LNCaP clone FGC (cell line): ENCODE measurements around the gene ARID1B.

ENCODE experiments used
- DNase-seq: peaks from one replicate; pipeline ENCODE4 v3.0.0-alpha.2; 2011; ENCODE audit warnings: low read depth
- H3K4me3 ChIP-seq: 2 replicates; pipeline ENCODE4 v1.5.1; 2011; ENCODE audit warnings: mild to moderate bottlenecking, low read depth, low read length, control low read depth
- TF ChIP-seq, protein P1 (sequence below): IDR thresholded peaks from 2 replicates; pipeline ENCODE4 v1.5.1; 2012; ENCODE audit warnings: mild to moderate bottlenecking; ENCODE audit not compliant: control insufficient read depth, insufficient read depth; ENCODE audit errors: extremely low read depth

ARID1B gene

DNA sequence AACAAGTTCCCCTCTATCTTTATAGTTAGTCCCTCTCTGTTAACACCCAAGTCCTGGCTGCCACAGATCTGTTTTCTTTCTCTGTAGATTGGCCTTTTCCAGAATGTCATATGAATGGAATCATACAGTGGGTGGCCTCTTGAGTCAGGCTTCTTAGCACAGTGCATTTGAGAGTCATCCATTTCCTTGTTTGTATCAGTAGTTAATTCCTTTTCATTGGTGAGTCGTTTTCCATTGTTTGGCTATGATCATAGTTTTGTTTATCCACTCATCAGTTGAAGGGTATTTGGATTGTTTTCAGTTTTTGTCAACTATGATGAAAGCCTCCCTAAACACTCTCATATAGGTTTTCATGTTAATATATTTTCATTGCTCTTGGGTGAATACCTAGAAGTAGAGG is 248.3 kb downstream of the ARID1B start:
- H3K4me3 ChIP-seq: no peak overlapping the region
- TF ChIP-seq, protein P1, sequence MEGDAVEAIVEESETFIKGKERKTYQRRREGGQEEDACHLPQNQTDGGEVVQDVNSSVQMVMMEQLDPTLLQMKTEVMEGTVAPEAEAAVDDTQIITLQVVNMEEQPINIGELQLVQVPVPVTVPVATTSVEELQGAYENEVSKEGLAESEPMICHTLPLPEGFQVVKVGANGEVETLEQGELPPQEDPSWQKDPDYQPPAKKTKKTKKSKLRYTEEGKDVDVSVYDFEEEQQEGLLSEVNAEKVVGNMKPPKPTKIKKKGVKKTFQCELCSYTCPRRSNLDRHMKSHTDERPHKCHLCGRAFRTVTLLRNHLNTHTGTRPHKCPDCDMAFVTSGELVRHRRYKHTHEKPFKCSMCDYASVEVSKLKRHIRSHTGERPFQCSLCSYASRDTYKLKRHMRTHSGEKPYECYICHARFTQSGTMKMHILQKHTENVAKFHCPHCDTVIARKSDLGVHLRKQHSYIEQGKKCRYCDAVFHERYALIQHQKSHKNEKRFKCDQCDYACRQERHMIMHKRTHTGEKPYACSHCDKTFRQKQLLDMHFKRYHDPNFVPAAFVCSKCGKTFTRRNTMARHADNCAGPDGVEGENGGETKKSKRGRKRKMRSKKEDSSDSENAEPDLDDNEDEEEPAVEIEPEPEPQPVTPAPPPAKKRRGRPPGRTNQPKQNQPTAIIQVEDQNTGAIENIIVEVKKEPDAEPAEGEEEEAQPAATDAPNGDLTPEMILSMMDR: no peak
- no peak for DNase-seq

DNA sequence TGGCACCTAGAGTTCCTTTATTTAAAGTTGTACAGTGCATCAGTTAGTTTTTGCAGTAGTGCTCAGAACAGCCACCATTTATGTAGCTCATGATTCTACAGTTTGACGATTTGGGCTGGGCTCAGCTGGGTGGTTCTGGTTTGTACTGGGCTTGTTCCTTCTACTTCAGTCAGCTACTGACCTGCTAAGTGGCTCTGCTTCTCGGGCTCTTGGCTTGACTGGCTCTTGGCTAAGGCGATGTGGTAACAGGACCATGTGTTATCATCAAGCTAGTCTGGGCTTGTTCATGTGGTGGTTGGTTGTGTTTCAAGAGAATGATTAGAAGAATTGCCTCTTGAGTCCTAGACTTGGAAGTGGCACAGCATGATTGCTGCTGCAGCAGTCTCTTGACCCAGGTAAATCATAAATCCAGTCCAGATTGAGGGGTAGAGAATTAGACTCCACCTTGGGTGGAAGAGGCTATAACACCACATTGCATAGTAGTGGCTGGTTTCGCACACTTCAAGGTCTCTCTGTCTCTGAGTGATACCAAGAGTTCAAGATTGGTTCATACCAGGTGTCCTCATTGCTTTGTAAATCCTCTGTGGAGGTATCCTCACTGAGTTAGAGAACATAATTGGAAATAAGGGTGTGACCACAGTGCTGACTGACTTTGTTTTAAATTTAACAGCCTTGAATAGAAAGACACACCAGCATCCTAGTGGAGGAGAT is 253.0 kb downstream of the ARID1B start:
- DNase-seq: no peak
- TF ChIP-seq, protein P1: no peak
- no peak overlapping the region for H3K4me3 ChIP-seq

DNA sequence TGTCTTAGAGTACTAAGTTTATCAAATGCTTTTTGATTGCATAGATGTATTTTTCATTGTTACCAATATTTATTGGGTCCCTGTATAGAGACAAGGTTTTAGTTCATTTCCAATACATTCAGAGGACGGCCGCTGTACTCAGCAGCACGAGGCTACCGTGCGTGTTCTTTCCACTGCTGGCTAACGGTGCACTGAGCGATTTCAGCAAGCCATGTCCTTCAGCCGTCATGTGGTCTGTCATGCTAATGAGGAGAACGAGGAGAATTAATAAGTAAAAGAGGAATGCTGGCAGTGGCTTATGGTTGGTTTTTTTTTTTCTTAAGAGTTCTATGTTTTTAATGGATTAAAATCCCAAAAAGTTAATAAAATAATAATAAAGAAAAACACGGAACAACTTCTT is 253.6 kb downstream of the ARID1B start:
- TF ChIP-seq, protein P1: no peak
- no peak overlapping the region for H3K4me3 ChIP-seq
- DNase-seq: no peak

DNA sequence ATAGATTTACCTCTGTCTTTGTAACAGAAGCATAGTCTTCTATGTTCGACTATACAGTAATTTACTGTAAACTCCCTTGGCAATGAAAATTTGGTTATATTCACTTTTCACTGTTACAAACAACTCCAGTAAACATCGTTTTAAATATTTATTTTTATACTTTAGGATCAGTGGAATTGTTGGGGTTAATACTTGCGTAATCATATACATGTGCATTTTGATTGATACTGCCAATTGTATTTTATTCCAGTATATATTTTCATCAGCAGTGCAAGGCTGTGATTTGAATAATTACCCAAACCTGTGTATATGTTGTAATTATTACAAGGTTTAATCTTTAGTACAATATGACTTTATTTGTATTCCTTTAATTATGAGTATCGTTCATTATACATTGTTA is 255.7 kb downstream of the ARID1B start:
- H3K4me3 ChIP-seq: no peak overlapping the region
- no peak for DNase-seq
- TF ChIP-seq, protein P1: no peak

DNA sequence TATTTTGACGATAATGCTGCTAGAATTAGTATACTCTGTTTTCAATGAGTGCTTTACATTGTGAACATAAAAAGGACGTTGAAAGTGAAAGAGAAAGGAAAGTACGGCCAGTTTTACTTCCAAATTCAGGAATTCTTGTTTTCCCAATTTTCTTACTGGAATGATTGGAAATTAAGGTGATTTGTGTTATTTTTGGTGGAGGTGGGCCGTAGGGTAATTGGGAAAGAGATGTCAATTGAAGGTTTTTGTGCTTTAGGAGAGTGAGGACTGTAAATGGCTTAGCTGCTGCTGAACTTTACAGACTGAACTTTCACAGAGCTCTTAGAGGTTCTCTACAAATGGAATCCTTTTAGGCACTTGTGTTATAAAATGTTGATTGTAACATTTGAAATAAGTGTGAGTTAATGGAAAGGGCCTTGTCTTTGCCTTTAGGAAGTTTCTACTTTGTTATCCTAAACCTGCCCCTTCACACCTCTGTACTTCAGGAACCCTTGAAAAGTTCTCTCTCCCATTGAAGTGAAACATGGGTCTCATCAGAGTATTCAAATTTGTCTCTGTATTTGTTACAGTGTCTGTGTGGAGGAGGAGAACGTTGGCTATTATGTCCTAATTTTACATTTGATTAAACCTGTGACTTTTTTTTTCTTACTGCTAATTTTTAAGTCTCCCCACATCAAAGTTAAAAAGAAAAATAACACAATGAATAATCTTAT is 256.4 kb downstream of the ARID1B start:
- TF ChIP-seq, protein P1: no peak
- no peak for DNase-seq
- no peak overlapping the region for H3K4me3 ChIP-seq

DNA sequence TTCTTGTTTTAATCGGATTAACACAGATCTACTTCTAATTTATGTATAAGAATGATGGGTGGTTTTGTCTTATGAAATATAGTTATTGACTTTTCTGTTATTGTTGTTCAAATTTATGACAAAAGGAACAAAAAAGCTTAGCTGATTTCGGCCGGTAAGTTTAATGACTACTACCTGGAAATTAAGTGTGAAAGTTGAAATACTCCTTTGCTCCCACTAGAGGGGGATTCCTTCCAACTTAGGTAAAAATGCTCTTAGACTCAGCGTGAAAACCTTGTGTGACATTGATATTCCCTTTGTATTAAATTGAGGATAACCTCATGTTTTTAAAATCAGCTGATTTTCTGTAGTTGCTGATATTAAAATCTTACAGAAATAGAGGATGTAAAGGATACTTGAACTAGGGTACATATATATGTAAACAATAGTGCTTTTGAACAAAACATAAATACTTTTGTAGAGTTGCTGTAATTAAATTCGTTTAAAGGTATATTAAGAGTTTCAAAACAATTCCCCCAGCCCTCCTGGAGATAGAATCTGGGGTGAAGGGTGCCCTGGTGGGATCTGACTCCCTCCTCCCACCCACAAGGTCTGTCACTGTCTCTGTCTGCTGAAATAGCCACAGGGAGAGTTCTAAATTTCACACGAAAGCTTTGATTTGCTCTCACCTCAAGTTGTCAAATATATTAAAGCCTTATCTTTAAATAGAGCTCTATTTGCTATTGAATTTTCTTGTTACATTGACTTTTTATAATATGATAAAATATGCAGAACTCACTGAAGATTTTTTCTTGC is 257.5 kb downstream of the ARID1B start:
- TF ChIP-seq, protein P1: peak; percentile 62
- DNase-seq: no peak
- no peak overlapping the region for H3K4me3 ChIP-seq
